Brain microvascular endothelial cell (primary cell): ENCODE results near the gene ORM2.

Experiments
- DNase-seq: peaks from one replicate; pipeline ENCODE4 v3.0.0-alpha.2; 2020
- H3K27ac ChIP-seq: fragments of 250-450 bp; sonication (Bioruptor Pico); 2 replicates; pipeline ENCODE4 v1.5.1; 2020; ENCODE audit warnings: mild to moderate bottlenecking, moderate library complexity
- H3K27me3 ChIP-seq: fragments of 250-450 bp; sonication (Bioruptor Pico); replicated peaks from 2 replicates; pipeline ENCODE4 v1.5.1; 2020; ENCODE audit warnings: mild to moderate bottlenecking
- H3K36me3 ChIP-seq: fragments of 250-450 bp; sonication (Bioruptor Pico); replicated peaks from 2 replicates; pipeline ENCODE4 v1.5.1; 2020; ENCODE audit warnings: mild to moderate bottlenecking
- H3K4me3 ChIP-seq: 2 replicates; pipeline ENCODE4 v1.5.1; 2011; ENCODE audit warnings: low read depth, mild to moderate bottlenecking, control low read depth, low read length, moderate library complexity
- CTCF ChIP-seq: IDR thresholded peaks from 2 replicates; pipeline ENCODE4 v1.5.1; 2011; ENCODE audit warnings: low read depth, mild to moderate bottlenecking, moderate library complexity, low read length, control low read depth, inconsistent platforms; ENCODE audit errors: missing control alignments
- in situ Hi-C: cut with HindIII; loops from 2 replicates; pipeline ENCODE4 v1.10.0; 2017; ENCODE audit warnings: low sequenced_read_pairs, low pct_ligation_motif_present

The ORM2 gene

DNA sequence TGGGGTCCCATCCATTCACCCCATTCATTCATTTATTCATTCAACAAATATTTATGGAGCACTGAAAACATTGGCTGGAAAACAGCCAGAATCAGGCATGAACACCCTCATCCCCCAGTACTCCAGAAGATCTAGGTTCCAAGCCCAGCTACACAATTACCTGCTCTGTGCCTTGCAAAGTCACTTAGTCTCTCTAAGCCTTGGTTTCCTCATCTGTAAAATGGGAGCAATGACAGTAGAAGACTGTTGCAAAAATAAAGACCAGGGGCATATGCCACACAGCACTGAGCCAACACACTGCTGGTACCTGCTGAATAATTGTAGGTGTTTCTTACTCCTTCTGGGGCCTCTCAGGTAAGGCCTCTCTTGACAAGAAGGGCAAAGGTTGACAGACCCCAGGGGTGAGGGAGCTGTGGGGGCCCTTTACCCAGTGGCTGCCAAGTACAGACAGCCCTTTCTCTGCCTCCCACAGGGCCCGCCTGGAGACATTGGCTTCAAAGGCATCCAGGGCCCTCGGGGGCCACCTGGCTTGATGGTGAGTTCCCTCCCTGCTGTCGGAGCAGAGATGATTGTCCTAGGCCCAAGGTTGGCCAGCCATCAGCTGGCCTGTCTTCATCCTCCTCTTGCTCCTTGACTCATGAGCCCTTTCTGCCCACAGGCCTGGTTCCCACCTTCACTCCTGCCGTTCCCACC is 29.4 kb upstream of the ORM2 start:
- no peak for DNase-seq

DNA sequence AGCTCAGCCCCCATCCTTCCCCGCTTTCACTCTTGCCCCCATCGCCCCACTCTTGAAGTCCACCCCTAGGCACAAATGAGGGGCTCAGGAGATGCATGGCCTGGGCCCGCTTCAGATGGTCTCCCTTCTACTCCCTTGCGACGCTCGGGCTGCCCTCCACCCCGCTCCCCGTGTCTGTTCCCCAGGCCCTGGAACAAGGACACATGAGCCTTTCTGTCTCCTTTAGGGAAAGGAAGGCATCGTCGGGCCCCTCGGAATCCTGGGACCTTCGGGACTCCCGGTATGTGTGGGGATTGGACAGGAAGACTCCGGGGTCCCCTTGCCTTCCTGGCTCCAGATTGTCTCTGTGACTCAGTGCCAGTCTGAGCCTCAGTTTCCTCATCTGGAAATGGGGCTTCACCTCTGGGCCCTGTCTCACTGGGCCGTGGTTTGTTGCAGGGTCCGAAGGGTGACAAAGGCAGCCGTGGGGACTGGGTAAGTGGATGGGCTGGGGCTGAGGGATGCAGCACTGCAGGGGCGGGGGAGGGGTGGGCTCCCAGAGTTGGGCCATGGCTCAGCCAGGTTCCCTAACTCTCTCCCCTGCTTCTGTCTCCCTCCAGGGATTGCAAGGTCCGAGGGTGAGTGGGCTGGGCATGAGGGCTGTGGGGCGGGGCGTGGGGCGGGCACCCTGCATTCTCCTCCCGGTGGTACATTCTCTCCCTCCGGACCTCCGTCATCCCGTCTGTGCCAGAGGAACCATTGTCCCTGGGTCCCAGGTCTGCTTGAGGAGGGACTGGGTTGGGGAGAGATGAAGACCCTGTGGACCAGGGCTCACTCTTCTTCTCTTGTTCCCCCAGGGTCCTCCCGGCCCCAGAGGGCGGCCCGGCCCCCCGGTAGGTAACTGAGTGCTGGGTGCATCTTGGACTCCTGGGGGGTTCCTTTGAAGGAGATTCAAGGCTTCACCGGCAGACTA is 28.5 kb upstream of the ORM2 start:
- Histone ChIP-seq H3K36me3 (peaks cover 2% of the 10 kb centered on the region), H3K27me3 (no peaks in the 10 kb centered on the region), H3K27ac (no peak overlapping the region), H3K4me3 (no peak overlapping the region)
- in situ Hi-C loops, result no loop called here
- no peak for TF ChIP-seq CTCF
- no peak for DNase-seq

More for the DNA sequence above, 29.4 kb upstream of the ORM2 start:
- in situ Hi-C loops, result no loop called here
- peaks cover 2% of the 10 kb centered on the region for H3K36me3 ChIP-seq
- TF ChIP-seq CTCF, result no peak
- H3K4me3 ChIP-seq, result no peak overlapping the region
- no peaks in the 10 kb centered on the region for H3K27me3 ChIP-seq
- H3K27ac ChIP-seq, result no peak overlapping the region

DNA sequence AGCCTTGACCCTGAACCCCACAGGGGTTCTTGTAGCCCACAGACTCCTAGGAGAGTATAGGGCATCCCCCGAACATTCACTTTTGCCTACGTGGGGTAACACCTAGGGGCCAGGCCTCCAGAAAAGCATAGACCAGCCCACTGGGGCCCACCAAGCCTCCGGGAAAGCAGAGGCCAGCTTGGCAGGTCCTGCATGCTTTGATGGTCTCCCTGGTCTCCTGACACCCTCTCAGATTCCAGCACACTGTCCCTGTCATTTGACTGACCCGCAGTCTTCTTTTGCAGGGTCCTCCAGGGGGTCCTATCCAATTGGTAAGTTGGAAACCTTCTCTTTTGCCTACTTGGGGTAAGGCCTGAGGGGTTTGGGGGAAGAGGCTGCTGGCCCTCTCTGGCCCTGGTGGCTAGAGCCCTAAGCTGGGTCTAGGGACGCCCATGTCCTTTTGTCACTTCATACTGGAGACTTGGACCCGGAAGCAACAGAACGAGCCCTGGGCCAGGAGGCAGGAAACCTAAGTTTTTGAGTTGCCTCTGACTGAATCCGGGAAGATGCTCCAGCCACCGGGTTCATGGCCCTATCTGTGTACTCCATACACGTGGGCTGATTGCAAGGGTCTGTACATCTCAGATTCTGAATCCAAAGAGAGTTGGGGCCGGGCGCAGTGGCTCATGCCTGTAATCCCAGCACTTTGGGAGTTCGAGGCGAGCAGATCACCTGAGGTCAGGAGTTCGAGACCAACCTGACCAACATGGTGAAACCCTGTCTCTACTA is 27.7 kb upstream of the ORM2 start:
- Histone ChIP-seq H3K4me3 (no peak overlapping the region), H3K36me3 (peaks cover 2% of the 10 kb centered on the region), H3K27me3 (no peaks in the 10 kb centered on the region), H3K27ac (no peak overlapping the region)
- in situ Hi-C loops, result no loop called here
- no peak for DNase-seq
- no peak for TF ChIP-seq CTCF

GRCh38 chr9:114302727-114303126 is 26.9 kb upstream of the ORM2 start:
- Histone ChIP-seq H3K27me3 (no peaks in the 10 kb centered on the region), H3K36me3 (peaks cover 2% of the 10 kb centered on the region), H3K27ac (no peak overlapping the region), H3K4me3 (no peak overlapping the region)
- DNase-seq, result no peak
- no peak for TF ChIP-seq CTCF
- in situ Hi-C loops, result no loop called here

DNA sequence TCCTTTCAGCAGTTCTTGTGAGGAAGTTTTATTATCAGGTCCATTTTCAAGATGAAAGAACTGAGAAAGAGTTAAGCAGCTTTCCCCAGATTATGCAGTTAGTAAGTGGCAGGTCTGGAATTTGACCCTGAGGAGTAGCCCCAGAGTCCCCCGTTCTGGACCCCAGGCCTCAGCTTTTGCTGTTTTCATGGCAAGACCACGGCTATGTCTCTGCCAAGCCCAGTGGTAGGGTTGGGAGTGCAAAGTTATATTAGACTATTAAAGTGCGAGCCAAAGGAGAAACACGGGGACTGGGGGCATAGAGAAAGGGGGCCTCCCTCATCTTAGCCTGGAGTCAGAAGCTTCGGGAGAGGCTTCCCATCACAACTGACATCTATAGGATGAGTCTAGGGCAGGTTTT is 26.1 kb upstream of the ORM2 start:
- no peaks in the 10 kb centered on the region for H3K27me3 ChIP-seq
- DNase-seq, result no peak
- no peak for TF ChIP-seq CTCF
- H3K4me3 ChIP-seq, result no peak overlapping the region
- H3K36me3 ChIP-seq, result peaks cover 2% of the 10 kb centered on the region
- in situ Hi-C loops, result no loop called here
- H3K27ac ChIP-seq, result no peak overlapping the region
